GM23248 (cell line): ENCODE results near the gene TSC22D1. TPM values are rescaled to one million over a fixed set of nuclear protein-coding genes. Genes with fewer than 3 reads are reported as not detected.

Experiments used
- DNase-seq: peaks from one replicate; pipeline ENCODE4 v3.0.0-alpha.2; 2015
- H2AFZ ChIP-seq: fragments of 200-600 bp; sonication (generic); 2 replicates; pipeline ENCODE4 v1.6.1; 2016; ENCODE audit warnings: antibody characterized with exemption
- H3F3A ChIP-seq: fragments of 200-600 bp; sonication (generic); 2 replicates; pipeline ENCODE4 v1.6.1; 2016; ENCODE audit warnings: mild to moderate bottlenecking, antibody characterized with exemption, mixed run types; ENCODE audit not compliant: insufficient read depth
- H3K27ac ChIP-seq: fragments of 200-600 bp; sonication (generic); 2 replicates; pipeline ENCODE4 v1.5.1; 2016; ENCODE audit warnings: mild to moderate bottlenecking
- H3K27me3 ChIP-seq: fragments of 200-600 bp; sonication (generic); replicated peaks from 2 replicates; pipeline ENCODE4 v1.6.1; 2016; ENCODE audit warnings: mild to moderate bottlenecking; ENCODE audit not compliant: insufficient read depth
- H3K36me3 ChIP-seq: fragments of 200-600 bp; sonication (generic); 2 replicates; pipeline ENCODE4 v1.6.1; 2016; ENCODE audit warnings: low read depth, mild to moderate bottlenecking
- H3K4me1 ChIP-seq: fragments of 200-600 bp; sonication (generic); 2 replicates; pipeline ENCODE4 v1.6.1; 2016; ENCODE audit warnings: mild to moderate bottlenecking; ENCODE audit not compliant: insufficient read depth
- H3K4me2 ChIP-seq: fragments of 200-600 bp; sonication (generic); one replicate; pipeline ENCODE4 v1.6.1; 2016; ENCODE audit warnings: mild to moderate bottlenecking; ENCODE audit not compliant: unreplicated experiment
- H3K4me3 ChIP-seq: fragments of 200-600 bp; sonication (generic); 2 replicates; pipeline ENCODE4 v1.5.1; 2016; ENCODE audit warnings: mild to moderate bottlenecking
- H3K79me2 ChIP-seq: fragments of 200-600 bp; sonication (generic); 2 replicates; pipeline ENCODE4 v1.6.1; 2016; ENCODE audit warnings: mild to moderate bottlenecking; ENCODE audit not compliant: insufficient read depth
- H3K9ac ChIP-seq: fragments of 200-600 bp; sonication (generic); 2 replicates; pipeline ENCODE4 v1.6.1; 2016; ENCODE audit warnings: mild to moderate bottlenecking
- H3K9me2 ChIP-seq: fragments of 200-600 bp; sonication (generic); 2 replicates; pipeline ENCODE4 v1.6.1; 2016; ENCODE audit warnings: mixed run types, mild to moderate bottlenecking, moderate library complexity; ENCODE audit not compliant: insufficient read depth
- H3K9me3 ChIP-seq: fragments of 200-600 bp; sonication (generic); one replicate; pipeline ENCODE4 v1.6.1; 2017; ENCODE audit warnings: low read depth
- H4K20me1 ChIP-seq: fragments of 200-600 bp; sonication (generic); 2 replicates; pipeline ENCODE4 v1.6.0; 2016; ENCODE audit not compliant: insufficient read depth
- EZH2 ChIP-seq: fragments of 200-600 bp; sonication (generic); IDR thresholded peaks from 2 replicates; pipeline ENCODE4 v1.6.1; 2018; ENCODE audit warnings: antibody characterized with exemption, mild to moderate bottlenecking; ENCODE audit not compliant: insufficient read depth, poor library complexity, severe bottlenecking
- EZH2phosphoT487 ChIP-seq: fragments of 200-600 bp; sonication (generic); IDR thresholded peaks from 2 replicates; pipeline ENCODE4 v1.6.1; 2018; ENCODE audit warnings: antibody characterized with exemption, moderate library complexity, mild to moderate bottlenecking, low read depth; ENCODE audit not compliant: insufficient read depth
- WGBS, 2 experiments: methylation state at CpG; one replicate each; pipeline ENCODE4 v1.1.6; 2015 to 2017; ENCODE audit warnings: low lambda C conversion rate in 2 of 2, low coverage in 1 of 2; ENCODE audit errors: missing lambda C conversion rate in 2 of 2; 5-methylcytosine and 5-hydroxymethylcytosine counted together
- in situ Hi-C: fragments of 300-500 bp; cut with MboI; formaldehyde crosslinking; loops from 2 replicates; pipeline ENCODE4 v1.15.0; 2020
- polyA plus RNA-seq: library from polyadenylated mRNA; unstranded; fragments of >200 nt; fragmentation: Nextera tagmentation; extraction: Ambion mirVana; gene quantifications from 2 replicates; pipeline ENCODE4 v1.2.1, GENCODE V29; 2016
- total RNA-seq: library from RNA; depleted of rRNA; stranded (reverse); fragments of >200 nt; shearing (Covaris generic); gene quantifications from 2 replicates; pipeline ENCODE4 v1.2.3, GENCODE V29; 2014

Gene TSC22D1
- total and polyA plus RNA-seq, 2 experiments from 2014 or later = 31.3 to 60.6 TPM

DNA sequence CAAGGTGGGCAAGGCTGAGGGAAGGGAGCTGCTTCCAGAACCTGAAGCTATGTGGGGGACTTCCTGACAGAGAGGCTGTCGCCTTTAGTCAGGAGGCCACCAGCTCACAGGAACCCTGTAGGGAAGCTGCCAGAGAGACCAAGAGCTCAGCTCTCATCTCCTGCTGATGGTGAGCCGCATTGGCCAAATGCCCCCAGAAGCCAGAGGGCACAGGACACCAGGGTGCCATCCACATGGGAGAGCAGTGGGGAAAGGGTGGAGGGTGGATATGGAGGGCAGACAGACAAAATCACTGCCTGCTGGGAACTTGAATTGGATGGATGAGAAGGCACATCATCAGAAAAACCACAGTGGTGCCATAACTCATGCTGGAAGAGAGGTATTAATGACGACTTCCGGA lies 166.5 kb downstream of the TSC22D1 start:
- Histone ChIP-seq H3K4me3 (no peak overlapping the region), H2AFZ (no peak overlapping the region), H3K9me2 (no peaks in the 10 kb centered on the region), H3K27ac (no peak overlapping the region), H3F3A (no peaks in the 10 kb centered on the region), H3K9ac (no peak overlapping the region), H3K79me2 (no peaks in the 10 kb centered on the region), H3K4me1 (no peaks in the 10 kb centered on the region), H3K36me3 (no peaks in the 10 kb centered on the region), H3K9me3 (no peaks in the 10 kb centered on the region), H3K4me2 (no peak overlapping the region), H4K20me1 (no peaks in the 10 kb centered on the region), H3K27me3 (peaks cover 3% of the 10 kb centered on the region; the same call in 1 of the 2 replicates)
- no peak for DNase-seq
- no peak for TF ChIP-seq EZH2
- no peak for TF ChIP-seq EZH2phosphoT487
- in situ Hi-C loops = no loop called here
- 71 to 74% methylated on average over 4 of the region's 4 CpGs for WGBS, 2 experiments

DNA sequence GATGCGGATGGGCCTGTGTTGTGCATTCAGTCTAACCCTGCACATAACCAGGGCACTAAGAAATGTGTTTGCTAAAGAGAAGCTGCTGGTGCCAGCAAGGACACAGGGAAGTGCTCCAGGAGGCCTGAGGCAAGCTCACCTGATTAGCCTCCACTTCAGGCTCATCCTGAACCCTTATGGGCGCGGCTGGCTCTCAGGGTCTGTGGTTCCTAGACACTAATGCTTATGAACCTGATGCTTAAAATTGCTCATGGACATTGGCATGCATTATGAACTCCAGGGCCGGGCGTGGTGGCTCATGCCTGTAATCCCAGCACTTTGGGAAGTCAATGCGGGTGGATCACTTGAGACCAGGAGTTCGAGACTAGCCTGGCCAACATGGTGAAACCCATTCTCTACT lies 168.2 kb downstream of the TSC22D1 start:
- Histone ChIP-seq H3K4me3 (no peak overlapping the region), H3K79me2 (no peaks in the 10 kb centered on the region), H3K4me1 (no peaks in the 10 kb centered on the region), H3K9ac (no peak overlapping the region), H3K9me2 (no peaks in the 10 kb centered on the region), H3K27ac (no peak overlapping the region), H3K36me3 (no peaks in the 10 kb centered on the region), H2AFZ (no peak overlapping the region), H3K9me3 (no peaks in the 10 kb centered on the region), H3F3A (no peaks in the 10 kb centered on the region), H3K4me2 (no peak overlapping the region), H3K27me3 (peaks cover 8% of the 10 kb centered on the region), H4K20me1 (no peaks in the 10 kb centered on the region)
- 90 to 94% methylated on average over 7 of the region's 7 CpGs for WGBS, 2 experiments
- in situ Hi-C loops = no loop called here
- DNase-seq = no peak
- TF ChIP-seq EZH2phosphoT487 = no peak
- no peak for TF ChIP-seq EZH2

DNA sequence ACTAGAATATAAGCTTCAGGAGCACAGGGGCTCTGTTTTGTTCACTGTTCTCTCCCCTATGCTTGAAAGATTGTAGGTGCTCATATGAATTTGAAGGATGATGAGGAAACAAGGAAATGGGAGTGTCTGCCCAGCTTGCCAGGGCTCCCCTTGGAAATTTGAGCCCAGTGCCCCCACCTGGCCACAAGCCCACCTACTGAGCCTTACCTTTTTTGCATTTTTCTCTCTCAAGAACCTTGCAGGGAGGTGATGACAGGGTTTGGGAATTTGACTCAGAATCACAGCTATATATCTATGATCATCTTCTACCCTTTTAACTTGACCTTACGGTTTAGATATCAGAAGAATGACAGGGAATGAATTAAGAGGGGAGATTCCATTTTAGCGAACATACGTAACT lies 168.8 kb downstream of the TSC22D1 start:
- DNase-seq = no peak
- TF ChIP-seq EZH2 (no peak), EZH2phosphoT487 (no peak)
- WGBS, 2 experiments = 60 to 63% methylated on average over 3 of the region's 3 CpGs
- no peaks in the 10 kb centered on the region for H3K4me1 ChIP-seq
- H3K4me3 ChIP-seq = no peak overlapping the region
- H3F3A ChIP-seq = no peaks in the 10 kb centered on the region
- H4K20me1 ChIP-seq = no peaks in the 10 kb centered on the region
- H3K36me3 ChIP-seq = no peaks in the 10 kb centered on the region
- no peak overlapping the region for H2AFZ ChIP-seq
- peaks cover 8% of the 10 kb centered on the region for H3K27me3 ChIP-seq
- H3K27ac ChIP-seq = no peak overlapping the region
- no peak overlapping the region for H3K4me2 ChIP-seq
- in situ Hi-C loops = no loop called here
- H3K9ac ChIP-seq = no peak overlapping the region
- no peaks in the 10 kb centered on the region for H3K9me3 ChIP-seq
- no peaks in the 10 kb centered on the region for H3K79me2 ChIP-seq
- H3K9me2 ChIP-seq = no peaks in the 10 kb centered on the region

DNA sequence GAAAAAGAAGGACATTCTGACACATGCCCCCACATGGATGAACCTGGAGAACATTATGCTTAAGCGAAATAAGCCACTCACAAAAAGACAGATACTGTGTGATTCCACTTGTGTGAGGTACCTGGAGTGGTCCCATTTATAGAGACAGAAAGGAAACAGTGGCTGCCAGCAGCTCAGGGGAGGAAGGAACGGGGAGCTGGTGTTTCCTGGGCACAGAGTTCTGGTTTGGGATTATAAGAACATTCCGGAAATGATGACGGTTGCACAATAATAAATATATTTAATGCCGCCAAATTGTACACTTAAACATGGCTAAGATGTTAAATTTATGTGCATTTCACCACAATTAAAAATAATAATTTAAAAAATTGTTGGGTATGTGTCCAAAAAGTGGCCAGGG lies 169.5 kb downstream of the TSC22D1 start:
- in situ Hi-C loops = no loop called here
- H3K27me3 ChIP-seq = peaks cover 8% of the 10 kb centered on the region
- H3K36me3 ChIP-seq = no peaks in the 10 kb centered on the region
- H3K4me2 ChIP-seq = no peak overlapping the region
- no peaks in the 10 kb centered on the region for H3K4me1 ChIP-seq
- DNase-seq = no peak
- H3K9me2 ChIP-seq = no peaks in the 10 kb centered on the region
- WGBS, 2 experiments = 79 to 80% methylated on average over 5 of the region's 5 CpGs
- no peaks in the 10 kb centered on the region for H4K20me1 ChIP-seq
- no peak for TF ChIP-seq EZH2
- TF ChIP-seq EZH2phosphoT487 = no peak
- no peak overlapping the region for H2AFZ ChIP-seq
- no peak overlapping the region for H3K27ac ChIP-seq
- H3K9me3 ChIP-seq = no peaks in the 10 kb centered on the region
- no peaks in the 10 kb centered on the region for H3K79me2 ChIP-seq
- no peak overlapping the region for H3K9ac ChIP-seq
- no peak overlapping the region for H3K4me3 ChIP-seq
- no peaks in the 10 kb centered on the region for H3F3A ChIP-seq
